ENCODE results near the gene TRPM2.

GRCh38 chr21:44374601-44375280 lies 21.3 kb downstream of the TRPM2 start:
- TF ChIP-seq CTCF (conservative IDR thresholded peaks at IDR 0.05) (no peak), ZFX (IDR thresholded peaks at IDR 0.05) (no peak)

Data from C4-2B (cell line).